ENCODE data around the gene SH3BP4.

GRCh38 chr2:235094457-235094856, 142.6 kb downstream of the SH3BP4 start:
- no peak for TF ChIP-seq CTCF (IDR thresholded peaks at IDR 0.05; ENCODE audit: borderline replicate concordance, extremely low read depth, low read length, poor library complexity, severe bottlenecking)
- no peak for TF ChIP-seq EZH2 (IDR thresholded peaks at IDR 0.05; ENCODE audit: borderline replicate concordance, low read depth, low read length, severe bottlenecking)

Measured in DND-41 (cell line).